SKM-1 treated with dmso at 0.1 percent for 144 hours (cell line): Measurements from ENCODE around the gene CDKN2C.

Experiments
- DNase-seq: peaks from one replicate; lab custom pipeline; 2025; ENCODE audit not compliant: unreplicated experiment; lab: John Stamatoyannopoulos, UW

CDKN2C gene

GRCh38 chr1:50964863-50965262, 5.2 kb upstream of the CDKN2C start:
- no peak for DNase-seq

- no peak for DNase-seq
Measured at GRCh38 chr1:50966991-50967390, 3.1 kb upstream of the CDKN2C start.

- no peak for DNase-seq
Measured at GRCh38 chr1:50967416-50968157, 2.5 kb upstream of the CDKN2C start.

- peak; percentile 82 for DNase-seq
Measured at GRCh38 chr1:50968158-50968820, 1.8 kb upstream of the CDKN2C start.

- DNase-seq, result peak; percentile 66
Measured at GRCh38 chr1:50968821-50969610, 1.0 kb upstream of the CDKN2C start.

GRCh38 chr1:50970509-50970887, 453 bp downstream of the CDKN2C start:
- no peak for DNase-seq

- no peak for DNase-seq
Measured at GRCh38 chr1:50970931-50971582, 1.0 kb downstream of the CDKN2C start.

GRCh38 chr1:50971748-50972305, 1.8 kb downstream of the CDKN2C start:
- DNase-seq, result no peak

- no peak for DNase-seq
Measured at GRCh38 chr1:50972766-50973165, 2.7 kb downstream of the CDKN2C start.

- no peak for DNase-seq
Measured at GRCh38 chr1:50973255-50973654, 3.2 kb downstream of the CDKN2C start.

- DNase-seq, result no peak
Measured at GRCh38 chr1:50973875-50974617, 4.0 kb downstream of the CDKN2C start.

GRCh38 chr1:50974618-50974935, 4.5 kb downstream of the CDKN2C start:
- DNase-seq, result no peak

- DNase-seq, result no peak
Measured at GRCh38 chr1:50975436-50975835, 5.4 kb downstream of the CDKN2C start.

GRCh38 chr1:50976111-50976889, 6.3 kb downstream of the CDKN2C start:
- DNase-seq, result no peak

GRCh38 chr1:50976890-50977574, 7.0 kb downstream of the CDKN2C start:
- DNase-seq, result no peak

- DNase-seq, result no peak
Measured at GRCh38 chr1:50977575-50978143, 7.6 kb downstream of the CDKN2C start.

GRCh38 chr1:50978144-50978851, 8.3 kb downstream of the CDKN2C start:
- DNase-seq, result no peak
